K562 (cell line): Measurements from ENCODE around the gene CRCP. TPM values are rescaled to one million over a fixed set of nuclear protein-coding genes. Genes with fewer than 3 reads are reported as not detected.

Experiments
- CREB3 ChIP-seq: fragments of 450-650 bp; conservative IDR thresholded peaks from 2 replicates; pipeline ENCODE4 v1.6.1; 2016; ENCODE audit warnings: missing genetic modification characterization, low read depth, mild to moderate bottlenecking, missing compliant biosample characterization, moderate library complexity
- DNMT1 ChIP-seq: fragments of 450-650 bp; IDR thresholded peaks from 2 replicates; pipeline ENCODE4 v1.6.1; 2016; ENCODE audit warnings: antibody characterized with exemption, mild to moderate bottlenecking
- GTF3C2 ChIP-seq: IDR thresholded peaks from 3 replicates; pipeline ENCODE4 v1.6.1; 2011; ENCODE audit warnings: borderline replicate concordance, mild to moderate bottlenecking, moderate library complexity; ENCODE audit not compliant: insufficient read length; ENCODE audit errors: extremely low read depth
- HDAC2 ChIP-seq: fragments of 450-650 bp; IDR thresholded peaks from 2 replicates; pipeline ENCODE4 v1.6.1; 2016; ENCODE audit warnings: mild to moderate bottlenecking
- HMG20A ChIP-seq: fragments of 450-650 bp; formaldehyde crosslinking; conservative IDR thresholded peaks from 2 replicates; pipeline ENCODE4 v1.4.0; 2020; ENCODE audit warnings: mild to moderate bottlenecking, mixed read lengths
- KHSRP ChIP-seq: fragments of 450-650 bp; IDR thresholded peaks from 2 replicates; pipeline ENCODE4 v1.6.1; 2017
- MBD2 ChIP-seq: sonication (generic); IDR thresholded peaks from 2 replicates; pipeline ENCODE4 v1.6.1; 2016; ENCODE audit warnings: low read depth, borderline replicate concordance
- NR2C1 ChIP-seq, 2 experiments: fragments of 450-650 bp; IDR thresholded peaks; 2 replicates each; pipeline ENCODE4 v1.6.1; 2017; ENCODE audit warnings: mild to moderate bottlenecking in 2 of 2, antibody characterized with exemption in 1 of 2, inconsistent platforms in 1 of 2, missing compliant biosample characterization in 1 of 2, missing genetic modification characterization in 1 of 2
- NUFIP1 ChIP-seq: fragments of 450-650 bp; IDR thresholded peaks from 2 replicates; pipeline ENCODE4 v1.6.1; 2018; ENCODE audit not compliant: partially characterized antibody
- SPI1 ChIP-seq: IDR thresholded peaks from 2 replicates; pipeline ENCODE4 v1.6.1; 2011; ENCODE audit warnings: low read depth, low read length, control low read depth, borderline replicate concordance
- SRSF1 ChIP-seq: fragments of 200-400 bp; formaldehyde crosslinking; IDR thresholded peaks from 2 replicates; pipeline ENCODE4 v1.6.1; 2017; ENCODE audit warnings: mild to moderate bottlenecking, low read depth, low read length, moderate library complexity
- STAG1 ChIP-seq: sonication (generic); formaldehyde crosslinking; IDR thresholded peaks from 2 replicates; pipeline ENCODE4 v1.5.0; 2020; ENCODE audit warnings: missing genetic modification reagents, borderline replicate concordance
- THRAP3 ChIP-seq: fragments of 450-650 bp; IDR thresholded peaks from 2 replicates; pipeline ENCODE4 v1.6.1; 2016; ENCODE audit warnings: mild to moderate bottlenecking, inconsistent platforms, borderline replicate concordance
- ZNF23 ChIP-seq: fragments of 250-450 bp; sonication (Bioruptor Pico); IDR thresholded peaks from 2 replicates; pipeline ENCODE4 v1.4.0; 2020; ENCODE audit warnings: mild to moderate bottlenecking
- ZZZ3 ChIP-seq: fragments of 450-650 bp; IDR thresholded peaks from 2 replicates; pipeline ENCODE4 v1.6.1; 2016; ENCODE audit warnings: antibody characterized with exemption, mild to moderate bottlenecking, moderate library complexity
- polyA plus RNA-seq, 8 experiments: library from polyadenylated mRNA; depleted of rRNA in 4 of 8; stranded (reverse) in 5 of 8; unstranded in 3 of 8; fragments of >200 nt; fragmentation: Nextera tagmentation in 2 of 8; fragmentation: Illumina TruSeq in 1 of 8; extraction: Ambion mirVana in 2 of 8; extraction: Trizol in 1 of 8; gene quantifications; 2 replicates each; pipeline versions ENCODE4 v1.2.1 to v1.2.3, GENCODE V29; 2011 to 2014; ENCODE audit warnings: inconsistent platforms in 1 of 8, missing spikeins in 1 of 8
- total RNA-seq, 7 experiments: library from RNA; depleted of rRNA in 6 of 7; stranded (reverse); fragments of >200 nt in 6 of 7; fragmentation: Illumina TruSeq in 2 of 7; extraction: Trizol in 2 of 7; gene quantifications; 2 replicates each; pipeline versions ENCODE4 v1.2.1 to v1.2.3, GENCODE V29; 2011 to 2021; ENCODE audit warnings: low replicate concordance in 1 of 7
- TF ChIP-seq, protein P1 (sequence below): fragments of 450-650 bp; IDR thresholded peaks from 2 replicates; pipeline ENCODE4 v1.6.1; 2017; ENCODE audit warnings: antibody characterized with exemption
- TF ChIP-seq, protein P2 (sequence below): sonication (generic); formaldehyde crosslinking; IDR thresholded peaks from 2 replicates; pipeline ENCODE4 v1.8.1; 2023; ENCODE audit warnings: mild to moderate bottlenecking, missing genetic modification reagents

CRCP gene
- total and polyA plus RNA-seq, 9 of the 15 experiments (the other 6 are each of a cell fraction or from before 2014, with no cell fraction given) = 22.1 to 58.3 (median 43.4) TPM

- TF ChIP-seq ZZZ3 (no peak), SRSF1 (no peak; the same call in 1 of the 2 replicates), GTF3C2 (no peak), HMG20A (CRISPR knock-in tag) (no peak), MBD2 (peak; percentile 56; the same call in 1 of the 2 replicates), SPI1 (peak; percentile 97), NR2C1 (IDR thresholded peaks at IDR 0.05) (peak; percentile 76), NR2C1 (tag; IDR thresholded peaks at IDR 0.05) (peak; percentile 58; the same call in 1 of the 2 replicates), STAG1 (CRISPR knock-in tag) (no peak), ZNF23 (CRISPR knock-in tag) (no peak), NUFIP1 (no peak), KHSRP (no peak), THRAP3 (peak; percentile 73; the same call in 1 of the 2 replicates), DNMT1 (no peak), CREB3 (tag) (no peak), HDAC2 (peak; percentile 88)
- TF ChIP-seq, protein P1, sequence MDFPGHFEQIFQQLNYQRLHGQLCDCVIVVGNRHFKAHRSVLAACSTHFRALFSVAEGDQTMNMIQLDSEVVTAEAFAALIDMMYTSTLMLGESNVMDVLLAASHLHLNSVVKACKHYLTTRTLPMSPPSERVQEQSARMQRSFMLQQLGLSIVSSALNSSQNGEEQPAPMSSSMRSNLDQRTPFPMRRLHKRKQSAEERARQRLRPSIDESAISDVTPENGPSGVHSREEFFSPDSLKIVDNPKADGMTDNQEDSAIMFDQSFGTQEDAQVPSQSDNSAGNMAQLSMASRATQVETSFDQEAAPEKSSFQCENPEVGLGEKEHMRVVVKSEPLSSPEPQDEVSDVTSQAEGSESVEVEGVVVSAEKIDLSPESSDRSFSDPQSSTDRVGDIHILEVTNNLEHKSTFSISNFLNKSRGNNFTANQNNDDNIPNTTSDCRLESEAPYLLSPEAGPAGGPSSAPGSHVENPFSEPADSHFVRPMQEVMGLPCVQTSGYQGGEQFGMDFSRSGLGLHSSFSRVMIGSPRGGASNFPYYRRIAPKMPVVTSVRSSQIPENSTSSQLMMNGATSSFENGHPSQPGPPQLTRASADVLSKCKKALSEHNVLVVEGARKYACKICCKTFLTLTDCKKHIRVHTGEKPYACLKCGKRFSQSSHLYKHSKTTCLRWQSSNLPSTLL = no peak
- TF ChIP-seq, protein P2, sequence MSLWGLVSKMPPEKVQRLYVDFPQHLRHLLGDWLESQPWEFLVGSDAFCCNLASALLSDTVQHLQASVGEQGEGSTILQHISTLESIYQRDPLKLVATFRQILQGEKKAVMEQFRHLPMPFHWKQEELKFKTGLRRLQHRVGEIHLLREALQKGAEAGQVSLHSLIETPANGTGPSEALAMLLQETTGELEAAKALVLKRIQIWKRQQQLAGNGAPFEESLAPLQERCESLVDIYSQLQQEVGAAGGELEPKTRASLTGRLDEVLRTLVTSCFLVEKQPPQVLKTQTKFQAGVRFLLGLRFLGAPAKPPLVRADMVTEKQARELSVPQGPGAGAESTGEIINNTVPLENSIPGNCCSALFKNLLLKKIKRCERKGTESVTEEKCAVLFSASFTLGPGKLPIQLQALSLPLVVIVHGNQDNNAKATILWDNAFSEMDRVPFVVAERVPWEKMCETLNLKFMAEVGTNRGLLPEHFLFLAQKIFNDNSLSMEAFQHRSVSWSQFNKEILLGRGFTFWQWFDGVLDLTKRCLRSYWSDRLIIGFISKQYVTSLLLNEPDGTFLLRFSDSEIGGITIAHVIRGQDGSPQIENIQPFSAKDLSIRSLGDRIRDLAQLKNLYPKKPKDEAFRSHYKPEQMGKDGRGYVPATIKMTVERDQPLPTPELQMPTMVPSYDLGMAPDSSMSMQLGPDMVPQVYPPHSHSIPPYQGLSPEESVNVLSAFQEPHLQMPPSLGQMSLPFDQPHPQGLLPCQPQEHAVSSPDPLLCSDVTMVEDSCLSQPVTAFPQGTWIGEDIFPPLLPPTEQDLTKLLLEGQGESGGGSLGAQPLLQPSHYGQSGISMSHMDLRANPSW (CRISPR knock-in tag) = no peak
Observed at GRCh38 chr7:66114743-66115649, at the start of gene CRCP (continued).
